IPS-11a (cell line): ENCODE measurements around the gene TOR1AIP1.
"Not testable (repeated sequence)": the region's sequence is repeated elsewhere in the genome, so short reads cannot be mapped to it uniquely, and the experiment has no call there.

Experiments
- H3K4me3 ChIP-seq: one replicate; pipeline ENCODE4 v1.5.1; 2013; ENCODE audit warnings: low read depth, low read length, control low read depth

Gene TOR1AIP1

GRCh38 chr1:179935909-179936496 lies 53.9 kb downstream of the TOR1AIP1 start:
- H3K4me3 ChIP-seq = no peak overlapping the region

- no peak overlapping the region for H3K4me3 ChIP-seq
Observed at GRCh38 chr1:179937668-179938254, 55.7 kb downstream of the TOR1AIP1 start.

- H3K4me3 ChIP-seq = no peak overlapping the region
Observed at GRCh38 chr1:179938752-179939151, 56.7 kb downstream of the TOR1AIP1 start.

GRCh38 chr1:179939941-179940340 lies 57.9 kb downstream of the TOR1AIP1 start:
- no peak overlapping the region for H3K4me3 ChIP-seq

GRCh38 chr1:179941454-179941853 lies 59.4 kb downstream of the TOR1AIP1 start:
- H3K4me3 ChIP-seq = no peak overlapping the region

GRCh38 chr1:179950651-179951050 lies 68.6 kb downstream of the TOR1AIP1 start:
- H3K4me3 ChIP-seq = no peak overlapping the region

- H3K4me3 ChIP-seq = no peak overlapping the region
Observed at GRCh38 chr1:179951383-179952144, 69.5 kb downstream of the TOR1AIP1 start.

- H3K4me3 ChIP-seq = no peak overlapping the region
Observed at GRCh38 chr1:179952186-179952585, 70.1 kb downstream of the TOR1AIP1 start.

GRCh38 chr1:179953974-179954492 lies 71.9 kb downstream of the TOR1AIP1 start:
- peak overlapping the region; percentile 89 for H3K4me3 ChIP-seq

- peak within 1 kb of the TSS; percentile 89 for H3K4me3 ChIP-seq
Observed at GRCh38 chr1:179954493-179955286, 72.6 kb downstream of the TOR1AIP1 start, which contains the start of gene CEP350. TSS of gene CEP350 (plus strand) at chr1:179954810. CDS start at chr1:179986182, 31,372 bp downstream.

- H3K4me3 ChIP-seq = peak overlapping the region; percentile 89
Observed at GRCh38 chr1:179955287-179955680, 73.2 kb downstream of the TOR1AIP1 start.

GRCh38 chr1:179955731-179956130 lies 73.6 kb downstream of the TOR1AIP1 start:
- peak overlapping the region; percentile 89 for H3K4me3 ChIP-seq

- H3K4me3 ChIP-seq = no peak overlapping the region
Observed at GRCh38 chr1:179958359-179958758, 76.3 kb downstream of the TOR1AIP1 start.

GRCh38 chr1:179962168-179962567 lies 80.1 kb downstream of the TOR1AIP1 start:
- H3K4me3 ChIP-seq = not testable (repeated sequence)

- no peak overlapping the region for H3K4me3 ChIP-seq
Observed at GRCh38 chr1:179966551-179966950, 84.5 kb downstream of the TOR1AIP1 start.

GRCh38 chr1:179968284-179968993 lies 86.4 kb downstream of the TOR1AIP1 start:
- H3K4me3 ChIP-seq = no peak overlapping the region

- no peak overlapping the region for H3K4me3 ChIP-seq
Observed at GRCh38 chr1:179968994-179969919, 87.2 kb downstream of the TOR1AIP1 start.
